ENCODE measurements around the gene CECR2. TPM values are rescaled to one million over a fixed set of nuclear protein-coding genes. Genes with fewer than 3 reads are reported as not detected.

Gene CECR2
- total and polyA plus RNA-seq, 2 donors from 2014 or later = 0.58 to 3.4 TPM

DNA sequence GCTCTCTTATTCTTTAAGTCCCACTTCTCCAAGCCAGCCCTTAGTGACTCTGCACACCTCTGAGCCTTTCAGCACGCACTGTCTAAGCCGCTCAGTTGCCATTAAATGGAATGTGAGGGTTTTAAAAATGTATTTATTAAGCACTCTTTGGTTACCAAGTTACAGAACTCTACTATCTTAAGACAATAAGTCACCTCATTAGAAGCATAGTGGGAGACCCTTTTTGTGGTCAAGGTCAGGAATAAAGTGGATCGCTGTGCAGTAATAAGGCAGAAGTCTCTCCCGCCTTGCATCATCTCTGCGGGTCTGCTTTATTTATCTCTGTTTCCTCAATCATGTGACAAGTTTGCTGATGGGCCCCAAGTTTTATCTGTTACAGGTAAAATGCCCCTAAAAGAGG lies 205.9 kb downstream of the CECR2 start:
- Histone ChIP-seq H3K9ac (ENCODE audit: low read length in 3 of 3) (no peak overlapping the region), H3K27ac (ENCODE audit: low read depth in 2 of 2, low read length in 2 of 2) (no peak overlapping the region), H3K36me3 (ENCODE audit: control insufficient read depth in 2 of 3, insufficient read depth in 3 of 3, low read length in 3 of 3) (no peaks in the 10 kb centered on the region), H3K4me3 (ENCODE audit: low read length in 3 of 3) (no peak overlapping the region), H3K4me1 (ENCODE audit: control insufficient read depth in 2 of 3, insufficient read depth in 2 of 3, low read depth in 1 of 3, low read length in 3 of 3) (peaks cover 0 to 15% (median 0%) of the 10 kb centered on the region in 3 donors), H3K9me3 (ENCODE audit: control insufficient read depth in 2 of 3, insufficient read depth in 1 of 3, low read length in 3 of 3) (no peaks in the 10 kb centered on the region), H3K27me3 (ENCODE audit: control insufficient read depth, insufficient read depth, low read length) (no peaks in the 10 kb centered on the region)
- DNase-seq (no peak), FAIRE-seq (no peak)
- TF ChIP-seq, protein P1, sequence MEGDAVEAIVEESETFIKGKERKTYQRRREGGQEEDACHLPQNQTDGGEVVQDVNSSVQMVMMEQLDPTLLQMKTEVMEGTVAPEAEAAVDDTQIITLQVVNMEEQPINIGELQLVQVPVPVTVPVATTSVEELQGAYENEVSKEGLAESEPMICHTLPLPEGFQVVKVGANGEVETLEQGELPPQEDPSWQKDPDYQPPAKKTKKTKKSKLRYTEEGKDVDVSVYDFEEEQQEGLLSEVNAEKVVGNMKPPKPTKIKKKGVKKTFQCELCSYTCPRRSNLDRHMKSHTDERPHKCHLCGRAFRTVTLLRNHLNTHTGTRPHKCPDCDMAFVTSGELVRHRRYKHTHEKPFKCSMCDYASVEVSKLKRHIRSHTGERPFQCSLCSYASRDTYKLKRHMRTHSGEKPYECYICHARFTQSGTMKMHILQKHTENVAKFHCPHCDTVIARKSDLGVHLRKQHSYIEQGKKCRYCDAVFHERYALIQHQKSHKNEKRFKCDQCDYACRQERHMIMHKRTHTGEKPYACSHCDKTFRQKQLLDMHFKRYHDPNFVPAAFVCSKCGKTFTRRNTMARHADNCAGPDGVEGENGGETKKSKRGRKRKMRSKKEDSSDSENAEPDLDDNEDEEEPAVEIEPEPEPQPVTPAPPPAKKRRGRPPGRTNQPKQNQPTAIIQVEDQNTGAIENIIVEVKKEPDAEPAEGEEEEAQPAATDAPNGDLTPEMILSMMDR (IDR thresholded peaks at IDR 0.05; ENCODE audit: borderline replicate concordance, extremely low read depth, insufficient read depth) = no peak
- intact Hi-C loops (cut with DNase I) = no loop called here

GRCh38 chr22:17575681-17576080 lies 206.4 kb downstream of the CECR2 start:
- intact Hi-C loops (cut with DNase I) = no loop called here
- Histone ChIP-seq H3K4me3 (ENCODE audit: low read length in 3 of 3) (no peak overlapping the region), H3K27ac (ENCODE audit: low read depth in 2 of 2, low read length in 2 of 2) (no peak overlapping the region), H3K4me1 (ENCODE audit: control insufficient read depth in 2 of 3, insufficient read depth in 2 of 3, low read depth in 1 of 3, low read length in 3 of 3) (peaks cover 0 to 9% (median 0%) of the 10 kb centered on the region in 3 donors), H3K36me3 (ENCODE audit: control insufficient read depth in 2 of 3, insufficient read depth in 3 of 3, low read length in 3 of 3) (no peaks in the 10 kb centered on the region), H3K9ac (ENCODE audit: low read length in 3 of 3) (no peak overlapping the region), H3K27me3 (ENCODE audit: control insufficient read depth, insufficient read depth, low read length) (no peaks in the 10 kb centered on the region), H3K9me3 (ENCODE audit: control insufficient read depth in 2 of 3, insufficient read depth in 1 of 3, low read length in 3 of 3) (no peaks in the 10 kb centered on the region)
- TF ChIP-seq, protein P1 (IDR thresholded peaks at IDR 0.05; ENCODE audit: borderline replicate concordance, extremely low read depth, insufficient read depth) = no peak
- DNase-seq = peak in 2 of 5 donors; percentile 12 to 34
- no peak for FAIRE-seq

- Histone ChIP-seq H3K9me3 (ENCODE audit: control insufficient read depth in 2 of 3, insufficient read depth in 1 of 3, low read length in 3 of 3) (no peaks in the 10 kb centered on the region), H3K4me3 (ENCODE audit: low read length in 3 of 3) (no peak overlapping the region), H3K36me3 (ENCODE audit: control insufficient read depth in 2 of 3, insufficient read depth in 3 of 3, low read length in 3 of 3) (no peaks in the 10 kb centered on the region), H3K27ac (ENCODE audit: low read depth in 2 of 2, low read length in 2 of 2) (no peak overlapping the region), H3K27me3 (ENCODE audit: control insufficient read depth, insufficient read depth, low read length) (no peaks in the 10 kb centered on the region), H3K9ac (ENCODE audit: low read length in 3 of 3) (no peak overlapping the region), H3K4me1 (ENCODE audit: control insufficient read depth in 2 of 3, insufficient read depth in 2 of 3, low read depth in 1 of 3, low read length in 3 of 3) (peaks cover 0 to 3% (median 0%) of the 10 kb centered on the region in 3 donors)
- no peak for FAIRE-seq
- TF ChIP-seq, protein P1 (IDR thresholded peaks at IDR 0.05; ENCODE audit: borderline replicate concordance, extremely low read depth, insufficient read depth) = no peak
- intact Hi-C loops (cut with DNase I) = no loop called here
- peak in 1 of 5 donors; percentile 66 for DNase-seq
These were observed 207.2 kb downstream of the CECR2 start for GRCh38 chr22:17576470-17576869.
